NCI-H69 (cell line): ENCODE measurements around the gene IFI27.

Experiments
- DNase-seq: peaks from one replicate; lab custom pipeline; 2025; lab: John Stamatoyannopoulos, UW

The IFI27 gene

DNA sequence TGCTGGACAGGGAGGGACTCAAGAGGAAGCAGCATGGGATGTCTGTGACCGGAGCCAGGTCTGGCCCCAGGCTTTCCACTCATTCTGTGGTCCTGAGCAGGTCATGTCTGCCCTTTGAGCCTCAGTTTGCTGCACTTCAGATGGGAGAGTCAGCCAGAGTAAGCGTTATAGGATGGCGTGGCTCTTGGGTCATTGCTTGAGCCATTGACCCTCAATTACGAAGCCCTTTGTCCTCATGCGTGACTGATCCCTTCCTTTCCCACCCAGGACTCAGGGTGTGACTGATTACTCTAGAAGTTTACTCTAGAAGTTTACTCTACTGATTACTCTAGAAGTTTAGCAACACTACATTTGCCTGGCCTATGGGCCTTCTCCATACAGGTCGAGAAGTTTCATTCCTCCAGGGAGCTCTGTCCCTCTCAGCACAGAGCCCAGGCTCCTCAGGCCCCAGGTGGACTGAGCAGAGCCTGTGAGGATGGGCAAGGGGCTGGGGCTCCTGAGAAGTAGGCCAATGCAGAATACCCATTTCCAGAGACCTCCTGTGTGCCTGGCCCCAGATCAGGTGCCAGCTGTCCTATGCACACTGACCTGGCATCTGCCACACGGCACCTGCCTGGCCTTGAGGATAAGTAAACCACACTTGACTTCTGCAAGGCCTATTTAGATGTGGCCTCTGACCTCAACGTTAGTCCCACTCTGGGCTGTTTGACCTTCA is 7.6 kb upstream of the IFI27 start:
- DNase-seq, result no peak

DNA sequence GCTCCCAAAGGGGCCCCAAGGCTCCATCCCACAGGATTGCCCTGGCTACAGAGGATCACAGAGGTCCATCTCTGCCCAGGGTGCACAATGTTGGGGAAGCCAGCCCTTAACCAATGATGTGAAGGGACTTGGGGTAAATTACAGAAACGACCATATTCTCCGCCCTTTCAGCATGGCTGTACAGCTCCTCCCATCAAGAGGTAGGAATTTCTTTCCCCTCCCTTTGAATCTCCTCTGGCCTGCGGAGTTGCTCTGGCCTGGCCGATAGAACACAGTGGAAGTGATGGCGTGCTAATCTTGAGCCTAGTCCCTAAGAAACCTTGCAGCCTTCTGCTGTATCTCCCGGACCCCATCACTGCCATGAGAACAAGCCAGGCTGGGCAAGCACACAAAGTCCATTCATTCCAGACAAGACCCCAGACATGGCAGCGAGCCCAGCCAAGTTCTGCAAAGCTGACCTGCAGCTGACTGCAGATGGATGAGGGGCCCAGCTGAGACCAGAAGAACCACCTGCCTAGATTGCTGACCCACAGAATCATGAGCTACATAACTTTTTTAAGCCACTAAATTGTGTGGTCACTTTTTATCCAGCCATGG is 6.9 kb upstream of the IFI27 start:
- no peak for DNase-seq

DNA sequence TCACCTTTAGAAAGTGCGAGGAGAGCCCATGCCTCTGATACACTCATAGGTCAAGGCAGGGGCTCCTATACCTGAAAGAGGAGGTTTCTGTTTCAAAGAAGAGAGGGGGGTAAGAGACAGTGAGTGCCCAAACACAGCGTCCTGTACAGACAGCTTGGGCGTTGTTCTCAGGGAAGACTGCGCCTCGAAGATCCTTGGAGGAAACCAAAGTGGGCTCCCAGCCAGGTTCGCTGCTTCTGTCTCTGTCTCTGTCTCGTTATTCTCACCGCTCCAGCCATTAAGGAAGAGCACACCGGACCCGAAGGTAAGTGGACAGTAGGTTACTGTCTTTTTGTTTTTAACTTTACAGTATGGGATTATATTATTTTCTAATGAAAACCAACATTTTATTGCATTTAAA is 5.8 kb upstream of the IFI27 start:
- no peak for DNase-seq

DNA sequence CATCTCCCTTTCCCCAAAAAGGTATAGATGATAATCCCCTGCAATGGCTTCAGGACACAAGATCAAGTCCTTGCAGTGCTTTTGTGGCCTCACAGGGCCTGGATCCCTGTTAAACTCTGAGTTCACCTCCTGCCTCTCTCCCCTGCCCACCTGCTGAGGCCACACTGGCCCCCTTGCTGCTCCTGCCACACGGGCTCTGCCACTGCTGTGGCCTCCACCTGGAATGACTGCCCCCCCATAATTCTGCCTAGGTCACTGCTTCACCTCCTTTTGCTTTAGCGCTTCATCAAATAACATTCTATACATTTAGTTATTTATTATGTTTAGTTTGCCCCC is 653 bp upstream of the IFI27 start:
- DNase-seq, result no peak

DNA sequence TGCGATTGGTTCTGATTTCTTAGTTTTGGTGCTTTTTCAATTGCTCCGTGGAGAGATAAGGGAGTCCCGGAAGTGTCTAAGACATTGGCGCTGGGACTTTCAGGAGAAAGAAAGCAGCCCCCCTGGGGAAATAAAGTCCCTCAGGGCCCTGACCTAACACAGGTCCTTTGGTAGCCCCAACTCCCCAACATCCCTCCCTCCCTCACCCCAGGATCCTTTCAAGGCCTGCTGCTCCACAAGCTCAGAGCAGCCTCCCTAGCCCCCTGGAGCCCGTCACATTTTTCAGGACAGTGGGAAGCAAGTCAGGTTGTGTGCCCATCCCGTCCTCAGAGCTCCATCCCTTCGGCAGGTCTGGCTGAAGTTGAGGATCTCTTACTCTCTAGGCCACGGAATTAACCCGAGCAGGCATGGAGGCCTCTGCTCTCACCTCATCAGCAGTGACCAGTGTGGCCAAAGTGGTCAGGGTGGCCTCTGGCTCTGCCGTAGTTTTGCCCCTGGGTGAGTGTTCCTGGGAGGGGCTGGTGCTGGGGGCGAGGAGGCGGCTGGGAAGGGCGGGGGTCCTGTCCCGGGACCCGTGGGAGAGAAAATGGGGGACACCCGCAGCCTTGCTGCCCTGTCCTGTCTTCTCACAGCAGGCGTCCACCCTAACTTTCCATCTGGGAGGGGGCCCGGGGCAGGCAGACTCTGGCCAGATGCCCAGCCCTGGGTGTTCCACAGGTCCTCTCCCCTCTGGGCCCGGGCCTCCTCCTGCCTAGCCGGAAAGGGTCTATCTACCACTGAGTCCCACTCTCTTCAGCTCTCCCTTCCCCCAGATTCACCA is 950 bp downstream of the IFI27 start:
- no peak for DNase-seq

DNA sequence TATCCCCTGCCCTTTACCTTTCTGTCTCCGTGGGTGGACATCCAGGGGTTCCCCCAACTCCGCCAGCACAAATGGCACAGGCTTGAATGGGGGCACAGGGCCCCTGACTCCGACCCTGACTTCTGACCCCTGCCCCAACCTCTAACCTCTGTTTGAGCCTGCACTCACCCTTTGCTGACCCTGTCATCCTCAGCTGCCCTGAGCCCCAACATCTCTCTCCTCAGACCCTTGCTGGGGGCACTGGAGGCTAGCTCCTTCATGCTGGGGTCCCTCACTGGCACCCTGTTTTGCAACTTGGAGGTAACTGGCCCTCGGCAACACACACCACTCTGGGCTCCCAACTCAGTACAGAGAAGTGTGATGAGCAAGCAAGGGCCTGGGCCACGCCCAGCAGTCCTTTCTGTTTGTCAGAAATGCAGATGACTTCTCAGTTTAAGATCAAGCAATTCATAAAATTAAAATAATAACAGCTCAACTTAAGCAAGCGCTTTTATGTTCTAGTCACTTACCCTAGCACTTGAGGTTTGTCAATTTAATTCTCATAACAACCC is 2.1 kb downstream of the IFI27 start:
- no peak for DNase-seq

DNA sequence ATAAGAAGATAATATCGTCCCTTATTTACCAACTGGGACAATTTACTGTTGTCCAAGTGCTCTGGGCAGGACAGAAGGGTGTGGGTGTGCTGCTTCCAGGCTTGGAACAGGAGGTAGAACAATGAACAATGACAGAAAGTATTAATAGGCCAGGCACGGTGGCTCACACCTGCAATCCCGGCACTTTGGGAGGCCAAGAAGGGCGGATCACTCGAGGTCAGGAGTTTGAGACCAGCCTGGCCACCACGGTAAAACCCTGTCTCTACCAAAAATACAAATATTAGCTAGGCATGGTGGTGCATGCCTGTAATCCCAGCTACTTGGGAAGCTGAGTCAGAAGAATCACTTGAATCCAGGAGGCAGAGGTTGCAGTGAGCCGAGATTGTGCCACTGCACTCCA is 2.5 kb downstream of the IFI27 start:
- no peak for DNase-seq

DNA sequence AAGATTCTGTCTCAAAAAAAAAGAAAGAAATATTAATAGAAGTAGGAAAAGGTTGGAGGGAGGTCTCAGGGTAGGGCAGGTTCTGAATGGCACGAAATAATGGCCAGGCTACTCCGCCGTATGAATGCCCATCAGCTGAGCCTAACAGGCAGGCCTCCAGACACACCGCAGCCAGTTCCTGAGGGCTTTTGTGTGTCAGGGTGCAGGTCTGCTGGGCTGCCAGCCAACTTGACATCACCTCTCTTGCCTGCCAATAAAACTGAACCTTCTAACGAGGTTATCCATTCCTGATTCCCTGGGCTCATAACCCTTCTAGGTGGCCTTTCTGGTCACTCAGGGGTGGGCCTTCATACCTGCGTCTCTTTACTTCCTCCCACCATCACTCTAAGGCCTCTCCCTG is 3.0 kb downstream of the IFI27 start:
- DNase-seq, result peak; percentile 58

DNA sequence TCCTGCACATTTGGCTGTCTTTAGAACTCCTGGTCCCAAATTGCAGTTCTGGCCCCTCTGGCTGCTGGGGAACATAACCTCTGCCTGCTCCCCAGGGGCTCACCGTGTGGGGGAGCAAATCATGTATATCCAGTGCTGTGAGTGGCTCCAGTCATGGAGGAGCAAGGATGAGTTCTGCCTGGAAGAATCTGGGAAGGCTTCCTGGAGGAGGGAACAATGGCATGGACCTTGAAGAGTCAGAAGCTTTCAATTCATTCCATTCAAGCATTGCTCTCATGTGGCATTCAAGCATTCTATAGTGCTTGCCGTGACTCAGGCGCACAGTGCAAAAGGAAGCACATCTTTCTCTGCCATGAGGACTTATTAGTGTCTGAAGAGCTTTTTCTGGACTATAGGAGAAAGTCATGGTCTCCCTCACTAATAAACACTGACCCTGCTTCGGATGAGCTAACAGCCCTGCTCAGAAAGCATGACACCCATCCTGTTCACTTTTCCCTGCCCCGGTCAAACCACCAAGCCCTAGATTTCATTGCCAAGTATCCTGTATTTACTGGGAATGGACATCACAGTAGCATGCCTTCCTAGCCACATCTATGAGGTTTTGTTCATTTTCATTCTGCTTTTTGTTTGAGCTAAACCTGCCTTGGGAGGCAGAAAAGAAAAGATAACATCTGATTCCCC is 3.5 kb downstream of the IFI27 start:
- no peak for DNase-seq

DNA sequence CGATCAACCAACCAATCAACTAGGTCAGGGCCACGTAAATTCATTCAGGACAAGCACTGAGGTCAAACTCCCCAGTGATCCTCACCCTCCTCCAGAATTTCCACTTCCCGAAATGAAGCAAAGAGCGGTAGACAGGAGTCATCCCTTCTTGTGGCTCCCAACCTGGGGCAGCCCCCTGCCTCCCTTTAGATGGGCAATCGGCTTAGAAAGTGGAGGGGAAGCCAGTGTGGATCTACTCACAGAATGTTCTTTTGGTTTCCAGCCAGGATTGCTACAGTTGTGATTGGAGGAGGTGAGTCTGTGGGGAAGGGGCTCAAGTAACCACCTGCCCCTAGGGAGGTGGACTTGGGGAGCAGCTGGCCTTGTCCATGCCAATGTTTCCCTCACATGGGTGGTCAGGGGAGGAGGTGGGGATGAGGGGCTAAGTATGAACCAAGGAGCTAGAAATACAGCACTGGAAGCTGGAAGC is 4.1 kb downstream of the IFI27 start:
- no peak for DNase-seq

DNA sequence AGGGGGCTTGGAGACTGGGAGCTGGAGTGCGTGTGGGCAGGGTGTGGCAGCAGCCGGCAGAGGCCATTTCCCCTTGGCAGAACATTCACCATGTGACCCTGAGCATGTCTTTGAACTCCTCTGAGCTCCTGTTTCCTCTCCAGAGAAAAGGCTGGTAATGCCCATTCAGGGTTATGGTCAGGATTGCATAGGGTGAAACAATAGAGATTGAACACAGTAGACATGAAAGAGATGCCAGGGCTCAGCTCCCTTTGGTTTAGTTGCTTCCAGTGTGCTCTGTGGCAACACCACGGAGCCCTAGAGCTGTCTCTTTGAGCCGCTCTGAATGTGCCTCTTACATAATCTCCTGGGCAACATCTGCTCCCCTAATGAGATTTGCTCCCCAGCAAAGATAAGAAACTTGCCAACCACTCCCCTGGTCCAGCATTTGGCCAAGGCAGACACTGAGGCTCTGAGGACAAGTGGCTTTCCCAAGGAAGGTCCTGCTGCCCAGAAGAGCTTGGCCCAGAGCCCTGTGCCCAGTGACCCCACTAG is 4.6 kb downstream of the IFI27 start:
- DNase-seq, result peak; percentile 29

DNA sequence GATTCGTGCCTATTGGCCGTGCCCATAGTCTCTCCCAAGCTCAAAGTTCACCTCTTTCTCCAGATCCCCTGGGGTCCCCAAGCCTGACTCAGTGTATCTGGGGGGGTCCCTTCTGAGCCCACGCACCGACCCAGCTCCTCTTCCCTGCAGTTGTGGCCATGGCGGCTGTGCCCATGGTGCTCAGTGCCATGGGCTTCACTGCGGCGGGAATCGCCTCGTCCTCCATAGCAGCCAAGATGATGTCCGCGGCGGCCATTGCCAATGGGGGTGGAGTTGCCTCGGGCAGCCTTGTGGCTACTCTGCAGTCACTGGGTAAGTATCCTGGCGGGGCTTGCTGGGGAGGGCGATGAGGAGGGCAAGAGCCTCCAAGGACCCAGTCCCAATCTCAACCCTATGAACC is 5.1 kb downstream of the IFI27 start:
- no peak for DNase-seq

DNA sequence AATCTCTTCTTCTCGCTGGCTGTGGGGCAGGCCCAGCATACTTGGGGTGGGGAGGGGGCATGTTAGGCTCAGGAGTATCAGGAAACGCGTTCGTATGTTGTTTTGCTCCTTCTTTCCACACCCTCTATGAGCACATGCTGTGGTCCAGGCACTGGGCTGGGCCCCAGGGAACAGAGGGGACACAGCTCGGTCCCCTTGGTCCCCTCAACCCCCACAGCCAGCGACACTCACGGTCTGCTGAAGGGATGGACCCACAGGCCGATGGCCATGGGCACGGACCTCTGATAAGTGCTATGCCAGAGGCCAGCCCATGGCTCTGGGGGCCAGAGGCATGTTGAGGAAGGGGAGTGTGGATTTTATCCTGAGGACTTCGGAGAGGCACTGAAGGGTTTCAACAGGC is 6.2 kb downstream of the IFI27 start:
- no peak for DNase-seq

DNA sequence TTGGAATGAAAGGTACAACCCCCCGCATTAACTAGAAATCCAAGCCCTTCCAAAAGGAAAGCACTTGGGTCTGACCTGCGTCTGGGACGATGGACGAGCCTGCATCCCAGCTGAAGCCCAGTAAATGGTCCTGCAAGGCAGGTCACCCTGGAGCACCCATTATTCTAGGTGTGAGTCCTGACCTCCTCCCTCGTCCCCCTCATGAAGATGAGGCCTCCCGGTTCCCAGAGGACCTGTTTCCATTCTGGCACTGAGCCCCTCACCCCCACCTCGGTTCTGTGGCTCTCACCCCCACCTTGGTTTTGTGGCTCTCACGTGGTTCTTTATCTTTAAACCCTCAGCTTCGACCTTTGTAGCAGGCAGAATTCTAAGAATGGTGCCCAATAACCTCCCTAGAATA is 7.3 kb downstream of the IFI27 start:
- DNase-seq, result no peak

DNA sequence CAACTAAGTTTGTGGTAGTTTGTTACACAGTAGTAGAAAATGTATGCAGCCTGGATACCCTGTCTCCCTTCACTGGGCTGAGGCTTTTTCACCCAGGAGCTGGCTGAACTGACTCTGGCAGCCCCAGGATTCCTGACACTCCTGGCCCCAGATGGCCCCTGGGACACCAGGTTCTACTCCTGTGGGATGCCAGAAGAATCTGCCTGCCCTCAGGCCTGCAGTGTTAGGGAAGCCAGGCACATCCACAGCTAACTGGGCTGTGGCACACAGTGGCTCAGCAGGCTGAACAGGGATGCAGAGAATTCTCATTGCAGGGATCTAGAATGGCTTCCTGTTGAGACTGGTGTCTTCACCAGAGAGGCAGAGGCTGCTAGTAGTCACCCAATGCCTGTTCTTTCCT is 8.5 kb downstream of the IFI27 start:
- no peak for DNase-seq

DNA sequence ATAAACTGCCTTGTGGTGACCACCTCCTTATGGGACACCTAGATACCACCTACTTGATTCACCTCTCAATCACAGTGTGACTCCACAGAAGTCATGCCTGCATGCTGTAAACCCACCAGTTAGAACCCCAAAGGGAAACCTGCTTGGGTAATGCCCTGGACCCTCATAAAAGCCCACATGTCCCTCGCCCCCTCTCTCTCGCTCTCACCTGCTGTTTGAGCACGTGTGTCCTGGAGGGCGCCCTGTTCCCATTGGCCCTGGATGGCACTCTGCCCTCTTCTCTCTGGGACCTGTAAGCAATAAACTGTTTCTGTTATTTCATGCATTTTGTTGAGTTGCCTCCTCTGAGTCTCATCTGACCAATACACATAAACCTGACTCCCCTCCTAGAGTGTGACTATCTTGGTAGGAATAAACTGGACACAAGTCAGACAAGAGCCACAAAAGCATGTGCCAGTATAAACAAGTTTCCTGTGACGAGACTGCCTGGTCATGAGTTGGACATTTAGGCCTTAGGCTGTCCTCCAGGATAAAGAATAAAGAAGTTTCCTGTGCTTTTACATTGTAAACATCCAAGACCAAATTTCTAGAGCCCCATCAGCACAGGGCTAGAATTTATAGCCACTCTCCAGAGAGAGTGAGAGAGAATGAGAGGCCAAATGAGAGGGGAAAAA is 10.3 kb downstream of the IFI27 start:
- no peak for DNase-seq

DNA sequence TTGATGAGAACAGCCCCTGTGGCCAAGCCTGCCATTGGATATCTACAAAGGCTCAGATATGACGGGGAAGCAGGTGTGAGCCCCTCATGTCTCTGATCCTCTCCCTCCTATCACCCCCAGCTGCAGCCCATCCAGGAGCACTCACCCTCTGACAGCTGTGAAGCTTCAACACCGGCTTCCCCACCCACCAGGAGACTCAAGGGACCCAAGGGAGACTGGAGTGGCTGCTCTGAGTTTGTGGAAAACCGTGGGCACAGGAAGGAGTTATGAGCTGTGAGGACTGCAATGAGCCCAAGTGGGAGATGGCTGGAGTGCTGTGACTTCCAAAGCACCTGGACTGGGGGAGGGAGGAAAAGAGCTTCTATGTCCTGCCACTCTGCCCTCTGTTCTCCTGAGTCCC is 10.9 kb downstream of the IFI27 start:
- DNase-seq, result no peak

DNA sequence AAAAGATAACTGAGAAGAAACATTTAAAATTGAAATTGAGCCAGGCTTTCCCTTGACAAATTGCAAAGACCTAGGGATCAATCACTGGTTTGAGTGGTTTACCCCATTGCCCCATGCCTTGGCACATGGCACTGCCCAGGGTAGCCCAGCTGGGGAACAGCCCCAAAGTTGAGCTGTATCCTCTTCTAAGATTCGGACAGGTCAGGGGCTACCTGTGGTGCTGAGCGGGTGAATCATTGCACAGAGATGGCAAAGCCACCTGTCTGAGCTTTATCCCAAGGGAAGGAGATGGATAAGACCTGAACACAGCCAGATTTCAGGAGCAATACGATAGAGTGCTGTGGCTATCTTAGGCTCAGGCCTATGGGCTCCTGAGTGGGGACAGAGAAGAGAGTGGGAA is 11.9 kb downstream of the IFI27 start:
- no peak for DNase-seq

DNA sequence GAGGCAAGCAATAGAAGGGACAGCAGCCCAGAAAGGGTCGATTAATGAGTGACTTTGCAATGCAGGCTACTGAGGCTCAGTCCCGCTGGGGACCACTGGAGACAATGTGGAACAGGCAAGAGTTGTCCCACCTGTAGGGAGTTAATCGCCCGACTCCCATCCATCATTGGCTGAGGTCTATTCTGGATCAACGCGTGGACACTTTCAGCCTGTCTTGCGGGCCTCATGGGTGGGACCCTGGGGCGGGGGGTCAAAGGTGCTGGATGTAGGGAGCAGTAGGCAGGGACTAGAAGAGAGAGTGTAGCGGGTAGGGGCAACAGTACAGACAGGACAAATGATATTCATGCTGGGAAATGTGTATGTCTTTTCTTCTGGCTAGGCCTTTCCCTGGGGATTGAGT is 12.8 kb downstream of the IFI27 start:
- DNase-seq, result no peak

DNA sequence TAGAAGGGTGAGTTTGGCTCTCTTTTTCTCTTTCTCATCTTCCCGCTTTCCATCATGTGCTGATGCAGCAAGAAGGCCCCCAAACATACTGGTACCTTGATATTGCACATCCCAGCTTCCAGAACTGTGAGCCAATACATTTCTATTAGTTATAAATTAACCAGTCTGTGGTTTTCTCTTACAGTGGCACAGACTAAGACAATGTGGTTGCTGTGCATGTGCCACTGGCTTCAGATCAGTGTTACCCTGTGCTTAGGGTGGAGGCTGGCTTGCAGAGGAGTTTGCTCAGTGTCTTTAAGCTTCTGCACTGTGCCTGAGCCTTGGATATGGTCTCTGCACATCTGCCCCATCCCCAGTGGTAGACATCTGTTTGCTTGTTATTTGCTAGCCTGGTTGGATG is 13.3 kb downstream of the IFI27 start:
- DNase-seq, result no peak

DNA sequence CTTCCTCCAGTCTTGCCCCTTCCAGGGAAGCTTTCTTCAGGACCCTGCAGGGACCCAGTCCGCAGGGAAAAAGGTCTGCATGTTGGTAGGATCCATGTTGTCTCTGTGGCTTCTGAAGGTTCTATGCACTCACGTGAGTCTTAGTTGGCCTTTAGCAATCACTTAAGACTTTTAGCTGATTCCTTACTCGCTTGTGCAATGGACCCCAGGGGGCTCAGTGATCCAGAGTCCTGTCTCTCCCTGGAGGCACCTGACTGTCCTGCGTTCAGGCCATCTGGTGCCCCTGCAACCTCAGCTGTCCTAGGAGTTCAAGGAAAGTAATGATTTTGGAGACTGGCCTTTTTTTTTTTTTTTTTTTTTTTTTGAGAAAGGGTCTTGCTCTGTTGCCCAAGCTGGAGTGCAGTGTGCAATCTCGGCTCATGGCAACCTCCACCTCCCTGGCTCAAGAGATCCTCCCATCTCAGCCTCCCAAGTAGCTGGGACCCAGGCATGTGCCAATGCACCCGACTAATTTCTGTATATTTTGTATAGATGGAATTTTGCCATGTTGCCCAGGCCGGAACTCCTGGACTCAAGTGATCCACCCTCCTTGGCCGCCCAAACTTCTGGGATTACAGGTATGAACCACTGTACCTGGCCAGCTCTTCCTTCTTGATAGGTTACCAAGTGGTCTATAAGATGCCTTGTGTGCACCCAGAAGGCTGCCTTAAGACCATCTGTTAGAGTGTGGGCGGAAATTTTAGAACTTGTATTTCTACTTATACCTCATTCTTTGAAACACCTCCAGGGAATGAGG is 14.2 kb downstream of the IFI27 start:
- DNase-seq, result no peak
